ENCODE data around the gene IFITM2. TPM values are rescaled to one million over a fixed set of nuclear protein-coding genes. Genes with fewer than 3 reads are reported as not detected.
"Not testable (repeated sequence)": the region's sequence is repeated elsewhere in the genome, so short reads cannot be mapped to it uniquely, and the experiment has no call there.

Gene IFITM2
- total RNA-seq, 2 donors from 2014 or later, result 262 to 367 TPM

DNA sequence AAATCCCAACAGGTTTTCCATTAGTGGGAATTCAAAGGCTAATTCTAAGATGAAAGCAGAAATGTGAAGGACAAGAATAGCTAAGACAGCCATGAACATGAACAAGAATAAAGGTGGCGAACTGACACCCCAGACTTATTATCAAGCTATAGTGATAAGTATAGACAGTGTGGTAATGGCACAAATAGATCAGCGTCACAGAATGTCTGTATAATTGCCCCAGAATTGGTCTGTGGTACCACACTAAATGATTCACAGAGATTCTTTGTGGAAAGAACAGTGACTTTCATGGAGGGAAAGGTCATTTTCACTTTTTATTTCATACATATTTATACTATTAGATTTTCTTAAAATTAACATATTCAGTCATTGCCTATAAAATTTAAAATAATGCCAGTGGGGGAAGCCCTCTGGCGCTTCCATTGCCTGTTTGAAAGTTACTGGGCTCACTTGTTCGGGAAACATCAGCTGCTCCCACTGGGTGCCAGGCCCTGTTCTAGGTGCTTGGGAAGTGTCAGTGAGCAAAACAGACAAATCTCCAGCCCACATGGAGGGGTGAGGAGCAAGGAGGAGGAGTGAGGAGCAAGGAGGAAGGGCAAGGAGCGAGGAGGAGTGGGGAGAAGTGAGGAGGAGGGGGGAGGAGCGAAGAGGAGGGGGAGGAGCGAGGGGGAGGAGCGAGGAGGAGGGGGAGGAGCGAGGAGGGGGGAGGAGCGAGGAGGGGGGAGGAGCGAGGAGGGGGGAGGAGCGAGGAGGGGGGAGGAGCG lies 40.8 kb upstream of the IFITM2 start:
- H3K4me3 Mint-ChIP-seq, result no peak overlapping the region
- H3K36me3 ChIP-seq (ENCODE audit: control insufficient read depth, insufficient read depth, low read length), result no peaks in the 10 kb centered on the region
- H3K27me3 Mint-ChIP-seq (ENCODE audit: insufficient read depth), result peaks cover 2% of the 10 kb centered on the region
- H3K27me3 ChIP-seq (ENCODE audit: control insufficient read depth, insufficient read depth, low read length, poor library complexity, severe bottlenecking), result no peaks in the 10 kb centered on the region
- H3K9me3 Mint-ChIP-seq, result peaks cover 14% of the 10 kb centered on the region
- no peak for DNase-seq
- H3K9me3 ChIP-seq (ENCODE audit: control insufficient read depth, low read length), result no peaks in the 10 kb centered on the region
- H3K4me1 ChIP-seq (ENCODE audit: control insufficient read depth, insufficient read depth, low read length), result no peaks in the 10 kb centered on the region
- WGBS, 2 experiments (ENCODE audit: insufficient coverage in 1 of 2, insufficient read length in 1 of 2), result 98% methylated on average over 4 of the region's 13 CpGs; no CpG with 5 or more reads in 1 of the 2 experiments
- no peaks in the 10 kb centered on the region for H3K36me3 Mint-ChIP-seq (ENCODE audit: low read depth)
- H3K4me1 Mint-ChIP-seq, result peaks cover 2% of the 10 kb centered on the region
- TF ChIP-seq, protein P1, sequence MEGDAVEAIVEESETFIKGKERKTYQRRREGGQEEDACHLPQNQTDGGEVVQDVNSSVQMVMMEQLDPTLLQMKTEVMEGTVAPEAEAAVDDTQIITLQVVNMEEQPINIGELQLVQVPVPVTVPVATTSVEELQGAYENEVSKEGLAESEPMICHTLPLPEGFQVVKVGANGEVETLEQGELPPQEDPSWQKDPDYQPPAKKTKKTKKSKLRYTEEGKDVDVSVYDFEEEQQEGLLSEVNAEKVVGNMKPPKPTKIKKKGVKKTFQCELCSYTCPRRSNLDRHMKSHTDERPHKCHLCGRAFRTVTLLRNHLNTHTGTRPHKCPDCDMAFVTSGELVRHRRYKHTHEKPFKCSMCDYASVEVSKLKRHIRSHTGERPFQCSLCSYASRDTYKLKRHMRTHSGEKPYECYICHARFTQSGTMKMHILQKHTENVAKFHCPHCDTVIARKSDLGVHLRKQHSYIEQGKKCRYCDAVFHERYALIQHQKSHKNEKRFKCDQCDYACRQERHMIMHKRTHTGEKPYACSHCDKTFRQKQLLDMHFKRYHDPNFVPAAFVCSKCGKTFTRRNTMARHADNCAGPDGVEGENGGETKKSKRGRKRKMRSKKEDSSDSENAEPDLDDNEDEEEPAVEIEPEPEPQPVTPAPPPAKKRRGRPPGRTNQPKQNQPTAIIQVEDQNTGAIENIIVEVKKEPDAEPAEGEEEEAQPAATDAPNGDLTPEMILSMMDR (conservative IDR thresholded peaks at IDR 0.05), result no peak
- H3K9ac ChIP-seq (ENCODE audit: extremely low read depth, low read length, poor library complexity, severe bottlenecking), result no peak overlapping the region
- no peak overlapping the region for H3K4me3 ChIP-seq (ENCODE audit: low read length)
- H3K27ac Mint-ChIP-seq, result no peak overlapping the region
- H3K27ac ChIP-seq (ENCODE audit: low read depth, low read length), result no peak overlapping the region

DNA sequence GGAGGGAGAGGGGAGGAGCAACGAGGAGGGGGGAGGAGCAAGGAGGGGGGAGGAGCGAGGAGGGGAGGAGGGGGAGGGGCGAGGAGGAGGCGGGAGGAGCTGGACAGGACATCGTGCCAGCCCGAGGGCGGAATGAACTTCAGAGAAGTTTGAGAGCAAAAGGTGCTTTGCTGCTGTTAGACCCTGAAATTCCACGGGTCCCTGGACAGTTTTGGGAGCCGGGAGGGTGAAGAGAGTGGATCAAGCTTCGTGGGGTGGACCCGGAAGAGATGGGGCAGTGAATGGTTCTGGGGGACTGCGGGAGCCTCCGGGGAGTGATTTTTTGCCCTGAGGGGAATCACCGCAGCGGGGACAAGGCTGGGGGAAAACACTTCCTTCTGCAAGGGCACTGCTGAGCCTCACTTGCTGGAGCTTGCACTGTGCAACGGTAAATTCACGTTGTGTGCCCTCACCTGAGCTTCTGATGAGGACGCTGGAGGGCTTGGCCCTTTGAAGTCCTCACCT lies 40.1 kb upstream of the IFITM2 start:
- 84 to 86% methylated on average over 9 to 17 of the region's 18 CpGs for WGBS, 2 experiments (ENCODE audit: insufficient coverage in 1 of 2, insufficient read length in 1 of 2)

DNA sequence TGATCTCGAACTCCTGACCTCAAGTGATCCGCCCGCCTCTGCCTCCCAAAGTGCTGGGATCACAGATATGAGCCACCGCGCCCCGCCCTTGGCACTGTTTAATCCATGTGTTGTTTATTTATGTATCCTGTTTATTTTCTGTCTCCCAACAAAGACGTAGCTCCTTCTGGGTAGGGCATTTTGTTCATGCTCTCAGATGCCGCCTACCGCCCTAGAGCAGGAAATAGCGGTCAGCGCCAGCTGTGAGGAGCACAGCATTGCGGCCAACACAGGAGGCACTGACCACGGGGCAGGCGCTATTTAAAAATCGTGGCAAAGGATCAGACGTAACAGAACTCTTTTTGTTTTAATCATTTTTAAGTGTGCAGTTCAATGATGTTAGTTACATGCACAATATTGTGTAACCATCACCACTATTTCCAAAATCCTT lies 38.9 kb upstream of the IFITM2 start:
- H3K27ac ChIP-seq (ENCODE audit: low read depth, low read length); H3K27me3 ChIP-seq (ENCODE audit: control insufficient read depth, insufficient read depth, low read length, poor library complexity, severe bottlenecking); H3K27me3 Mint-ChIP-seq (ENCODE audit: insufficient read depth); H3K4me1 ChIP-seq (ENCODE audit: control insufficient read depth, insufficient read depth, low read length); H3K36me3 ChIP-seq (ENCODE audit: control insufficient read depth, insufficient read depth, low read length); H3K27ac Mint-ChIP-seq; H3K36me3 Mint-ChIP-seq (ENCODE audit: low read depth); H3K9me3 Mint-ChIP-seq; H3K4me3 ChIP-seq (ENCODE audit: low read length); H3K9me3 ChIP-seq (ENCODE audit: control insufficient read depth, low read length); H3K9ac ChIP-seq (ENCODE audit: extremely low read depth, low read length, poor library complexity, severe bottlenecking); H3K4me1 Mint-ChIP-seq; H3K4me3 Mint-ChIP-seq: not testable (repeated sequence)
- 89 to 90% methylated on average over 9 to 15 of the region's 16 CpGs for WGBS, 2 experiments (ENCODE audit: insufficient coverage in 1 of 2, insufficient read length in 1 of 2)
- DNase-seq, result peak; percentile 37

More for the DNA sequence above, 40.1 kb upstream of the IFITM2 start:
- H3K9me3 Mint-ChIP-seq, result peaks cover 10% of the 10 kb centered on the region
- H3K27ac Mint-ChIP-seq, result no peak overlapping the region
- H3K27me3 Mint-ChIP-seq (ENCODE audit: insufficient read depth), result peaks cover 2% of the 10 kb centered on the region
- Histone ChIP-seq H3K4me3 (ENCODE audit: low read length) (no peak overlapping the region), H3K9me3 (ENCODE audit: control insufficient read depth, low read length) (no peaks in the 10 kb centered on the region), H3K9ac (ENCODE audit: extremely low read depth, low read length, poor library complexity, severe bottlenecking) (no peak overlapping the region), H3K4me1 (ENCODE audit: control insufficient read depth, insufficient read depth, low read length) (no peaks in the 10 kb centered on the region), H3K36me3 (ENCODE audit: control insufficient read depth, insufficient read depth, low read length) (no peaks in the 10 kb centered on the region), H3K27me3 (ENCODE audit: control insufficient read depth, insufficient read depth, low read length, poor library complexity, severe bottlenecking) (no peaks in the 10 kb centered on the region), H3K27ac (ENCODE audit: low read depth, low read length) (no peak overlapping the region)
- DNase-seq, result peak; percentile 47
- no peaks in the 10 kb centered on the region for H3K36me3 Mint-ChIP-seq (ENCODE audit: low read depth)
- TF ChIP-seq, protein P1 (conservative IDR thresholded peaks at IDR 0.05), result no peak
- H3K4me3 Mint-ChIP-seq, result no peak overlapping the region
- H3K4me1 Mint-ChIP-seq, result peaks cover 5% of the 10 kb centered on the region
